ENCODE data around the gene NOXA1.
"Not testable (repeated sequence)": the region's sequence is repeated elsewhere in the genome, so short reads cannot be mapped to it uniquely, and the experiment has no call there.

DNA sequence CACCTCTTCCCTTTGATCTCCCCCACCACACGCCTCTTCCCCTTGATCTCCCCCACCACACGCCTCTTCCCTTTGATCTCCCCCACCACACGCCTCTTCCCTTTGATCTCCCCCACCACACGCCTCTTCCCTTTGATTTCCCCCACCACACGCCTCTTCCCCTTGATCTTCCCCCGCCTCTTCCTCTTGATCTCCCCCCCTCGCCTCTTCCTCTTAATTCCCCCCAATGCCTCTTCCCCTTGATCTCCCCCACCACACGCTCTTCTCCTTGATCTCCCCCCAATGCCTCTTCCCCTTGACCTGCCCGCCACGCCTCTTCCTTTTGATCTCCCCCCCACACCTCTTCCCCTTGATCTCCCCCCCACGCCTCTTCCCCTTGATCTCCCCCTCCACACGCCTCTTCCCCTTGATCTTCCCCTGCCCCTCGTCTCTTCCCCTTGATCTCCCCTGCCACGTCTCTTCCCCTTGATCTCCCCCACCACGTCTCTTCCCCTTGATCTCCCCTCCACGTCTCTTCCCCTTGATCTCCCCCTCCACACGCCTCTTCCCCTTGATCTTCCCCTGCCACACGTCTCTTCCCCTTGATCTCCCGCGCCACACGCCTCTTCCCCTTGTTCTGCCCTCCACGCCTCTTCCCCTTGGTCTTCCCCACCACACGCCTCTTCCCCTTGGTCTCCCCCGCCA is 27.5 kb downstream of the NOXA1 start:
- not testable (repeated sequence) for TF ChIP-seq CTCF (optimal IDR thresholded peaks at IDR 0.05 in 1 of 3, IDR thresholded peaks at IDR 0.05 in 1 of 3, conservative IDR thresholded peaks at IDR 0.05 in 1 of 3; ENCODE audit: extremely low read depth in 1 of 3, insufficient read depth in 2 of 3, low read length in 3 of 3); EZH2 (IDR thresholded peaks at IDR 0.05; ENCODE audit: low read length)

Data from keratinocyte (primary cell).